ENCODE results near the gene THOC5.
"Not testable (repeated sequence)": the region's sequence is repeated elsewhere in the genome, so short reads cannot be mapped to it uniquely, and the experiment has no call there.

THOC5 gene

DNA sequence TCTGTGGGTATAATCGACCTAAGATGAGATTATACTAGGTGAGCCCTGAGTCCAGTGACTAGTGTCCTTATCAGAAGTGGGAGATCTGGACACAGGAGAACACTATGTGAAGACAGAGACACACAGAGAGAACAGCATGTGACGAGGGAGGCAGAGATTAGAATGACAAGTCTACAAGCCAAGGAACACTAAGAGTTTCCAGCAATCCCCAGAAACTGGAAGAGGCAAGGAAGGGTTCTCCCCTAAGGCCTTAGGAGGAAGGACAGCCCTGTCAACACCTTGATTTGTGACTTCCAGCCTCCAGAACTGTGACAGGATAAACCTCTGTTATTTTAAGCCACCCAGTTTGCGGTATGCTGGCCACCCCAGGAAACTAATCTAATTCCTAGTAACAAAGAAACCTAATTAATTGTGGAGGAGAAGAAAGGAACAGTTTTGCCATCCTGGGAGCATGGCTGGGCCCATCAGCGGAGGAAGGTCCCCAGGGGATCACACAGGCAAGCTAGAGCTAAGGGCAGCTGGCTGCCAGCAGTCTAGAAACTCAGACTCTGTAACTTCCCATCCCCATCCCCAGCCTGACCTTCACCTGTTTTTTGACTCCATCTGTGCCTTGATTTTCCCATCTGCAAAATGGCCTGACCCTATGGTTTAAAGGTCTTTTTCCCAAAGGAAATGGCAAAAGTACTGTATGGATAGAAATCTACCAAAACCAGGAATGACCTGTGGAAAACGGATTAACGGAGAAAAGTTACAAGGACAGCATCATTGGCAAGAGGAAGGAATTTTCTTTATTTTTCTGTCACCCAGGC lies 10.3 kb upstream of the THOC5 start:
- no peak for DNase-seq (ENCODE audit: low read depth in 2 of 2)

DNA sequence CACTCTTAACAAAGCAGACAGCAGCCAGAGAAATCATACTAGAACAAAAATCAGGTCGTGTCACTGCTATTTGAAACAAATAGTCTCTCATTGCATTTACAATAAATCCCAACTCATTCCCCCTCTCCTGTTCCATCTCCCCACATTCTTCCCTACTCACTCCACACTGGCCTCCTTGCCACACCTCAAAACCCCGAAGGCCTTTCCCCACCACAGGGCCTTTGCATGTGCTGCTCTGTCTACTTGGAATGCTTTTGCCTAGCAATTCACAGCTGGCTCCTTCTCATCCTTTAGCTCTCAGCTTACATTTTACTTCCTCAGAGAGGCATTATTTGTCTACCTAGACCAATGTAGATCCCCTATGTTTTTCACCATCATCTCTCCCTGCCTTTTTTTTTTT lies 6.3 kb upstream of the THOC5 start:
- no peak for DNase-seq (ENCODE audit: low read depth in 2 of 2)

DNA sequence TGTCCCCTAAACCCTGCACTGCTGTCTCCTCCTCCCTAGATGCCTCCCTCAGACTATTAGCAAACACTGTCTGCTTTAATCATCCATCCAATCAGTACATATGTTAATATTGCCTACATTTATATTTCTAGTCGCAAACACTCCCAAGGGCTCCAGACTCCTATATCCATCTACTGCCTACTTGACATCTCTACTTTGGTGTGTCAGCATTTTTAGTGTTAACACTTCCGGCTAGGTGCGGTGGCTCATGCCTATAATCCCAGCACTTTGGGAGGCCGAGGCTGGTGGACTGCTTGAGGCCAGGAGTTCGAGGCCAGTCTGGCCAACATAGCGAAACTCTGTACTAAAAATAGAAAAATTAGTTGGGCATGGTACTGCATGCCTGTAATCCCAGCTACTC lies 5.5 kb upstream of the THOC5 start:
- no peak for DNase-seq (ENCODE audit: low read depth in 2 of 2)

DNA sequence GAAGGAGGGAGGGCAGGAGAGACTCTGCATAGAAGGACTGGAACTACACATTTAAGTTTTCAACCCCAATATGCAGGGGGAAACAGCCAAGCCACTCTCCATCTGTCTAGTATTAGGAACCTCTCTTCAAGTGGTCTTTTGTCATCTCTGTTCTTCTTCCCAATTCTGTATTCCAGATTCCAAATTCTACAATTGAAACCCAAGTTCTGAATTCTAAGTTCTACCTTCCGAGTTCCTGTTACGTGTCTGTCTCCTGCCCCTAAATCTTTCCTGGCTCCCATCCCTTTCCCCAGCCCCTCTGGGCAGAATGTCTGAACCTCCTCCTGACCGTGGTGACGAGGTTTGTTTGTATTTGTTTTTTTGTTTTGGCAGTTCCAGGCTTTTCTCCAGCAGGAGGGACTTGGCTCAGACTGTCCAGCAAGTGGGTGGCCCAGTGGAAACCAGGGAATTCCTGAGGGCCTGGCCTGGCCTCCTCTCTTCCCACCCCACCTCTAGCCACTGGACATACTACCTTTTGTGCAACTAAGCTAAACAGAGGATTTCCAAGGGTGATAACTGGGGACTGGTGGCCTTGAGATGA lies 1.6 kb upstream of the THOC5 start:
- no peak for DNase-seq (ENCODE audit: low read depth in 2 of 2)

DNA sequence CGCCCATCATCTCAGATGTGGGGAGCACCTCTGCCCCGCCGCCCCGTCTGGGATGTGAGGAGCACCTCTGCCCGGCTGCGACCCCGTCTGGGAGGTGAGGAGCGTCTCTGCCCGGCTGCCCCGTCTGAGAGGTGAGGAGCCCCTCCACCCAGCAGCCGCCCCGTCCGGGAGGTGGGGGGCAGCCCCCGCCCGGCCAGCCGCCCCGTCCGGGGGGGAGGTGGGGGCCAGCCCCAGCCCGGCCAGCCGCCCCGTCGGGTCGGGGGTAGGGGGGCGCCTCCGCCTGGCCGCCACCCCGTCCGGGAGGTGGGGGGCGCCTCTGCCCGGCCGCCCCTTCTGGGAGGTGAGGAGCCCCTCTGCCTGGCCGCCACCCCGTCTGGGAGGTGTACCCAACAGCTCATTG lies 1.2 kb downstream of the THOC5 start:
- DNase-seq (ENCODE audit: low read depth in 2 of 2), result not testable (repeated sequence)

DNA sequence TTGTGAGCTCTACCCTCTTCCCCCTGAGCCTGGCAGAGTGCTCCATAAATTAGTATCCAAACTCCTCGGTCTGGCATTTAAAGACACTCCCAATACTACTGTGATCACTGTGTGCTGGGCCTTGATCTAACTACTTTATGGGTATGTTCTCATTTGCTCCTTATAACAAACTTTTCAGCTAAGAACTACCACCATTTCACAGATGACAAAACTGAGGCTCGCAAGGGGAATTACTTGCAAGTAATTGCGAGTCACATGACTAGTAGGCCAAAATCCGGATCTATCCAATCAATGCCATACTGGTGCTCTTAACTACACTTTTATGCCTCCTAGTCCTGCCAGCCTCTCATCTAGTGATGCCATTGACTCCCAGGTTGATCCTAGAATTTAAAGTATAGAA lies 3.6 kb downstream of the THOC5 start:
- DNase-seq (ENCODE audit: low read depth in 2 of 2), result no peak

- DNase-seq (ENCODE audit: low read depth in 2 of 2), result not testable (repeated sequence)
These were observed 8.5 kb downstream of the THOC5 start for GRCh38 chr22:29545045-29545444.

DNA sequence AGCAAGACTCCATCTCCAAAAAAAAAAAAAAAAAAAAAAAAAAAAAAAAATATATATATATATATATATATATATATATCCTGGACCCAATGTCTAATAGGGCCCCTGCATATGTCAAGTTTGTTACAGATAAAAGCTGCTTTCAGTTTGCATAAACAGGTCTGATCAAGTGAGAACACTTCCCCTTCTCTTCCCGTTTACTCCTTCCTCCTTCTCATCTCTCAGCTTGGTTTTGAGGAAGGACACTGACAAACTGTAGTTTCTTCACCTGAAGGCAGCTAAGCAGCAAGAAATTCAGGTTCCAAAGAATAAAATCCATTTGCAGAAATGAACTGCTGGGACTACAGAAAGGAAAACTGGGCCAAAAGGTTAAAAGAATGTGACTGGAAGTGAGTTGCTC lies 11.7 kb downstream of the THOC5 start:
- no peak for DNase-seq (ENCODE audit: low read depth in 2 of 2)

GRCh38 chr22:29539105-29539504 lies 14.5 kb downstream of the THOC5 start:
- no peak for DNase-seq (ENCODE audit: low read depth in 2 of 2)

DNA sequence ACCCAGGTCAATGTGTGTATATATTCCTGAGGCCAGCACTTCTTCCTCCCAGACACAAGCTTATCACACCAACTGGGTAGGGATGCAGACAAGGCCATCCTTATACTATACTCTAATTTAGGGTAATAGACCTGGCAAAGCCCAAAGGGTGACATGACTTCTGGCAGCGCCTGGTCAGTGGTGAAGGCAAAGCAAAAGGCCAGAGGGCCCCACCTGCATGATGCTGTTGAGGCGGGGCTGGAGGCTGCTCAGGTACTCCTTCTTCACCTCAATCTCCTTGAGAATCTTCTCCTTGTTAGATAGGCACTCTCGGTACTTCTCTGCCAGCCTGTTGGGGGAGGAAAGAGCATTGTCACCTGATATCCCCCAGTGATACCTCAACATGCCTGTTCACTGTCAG lies 17.1 kb downstream of the THOC5 start:
- no peak for DNase-seq (ENCODE audit: low read depth in 2 of 2)

DNA sequence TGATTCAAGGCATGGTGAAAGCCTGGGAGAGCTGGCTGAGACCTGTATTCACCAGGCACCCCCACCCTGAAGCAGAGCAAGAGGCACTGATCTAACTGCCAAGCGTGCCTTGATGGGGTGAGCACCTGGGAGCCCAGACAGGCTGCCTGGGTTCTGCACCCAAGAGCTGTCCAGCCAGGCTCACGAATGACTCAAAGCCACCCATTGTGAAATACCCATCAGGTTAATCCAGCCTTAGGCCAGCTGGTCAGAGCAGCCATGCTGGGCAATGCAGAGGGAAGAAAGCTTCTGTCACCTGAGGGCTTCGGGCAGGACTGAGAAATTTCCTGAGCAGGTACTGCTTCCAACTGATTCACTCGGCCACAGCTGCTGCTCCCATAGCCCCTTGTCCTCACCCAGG lies 22.1 kb downstream of the THOC5 start:
- DNase-seq (ENCODE audit: low read depth in 2 of 2), result no peak

GRCh38 chr22:29530716-29531115 lies 22.8 kb downstream of the THOC5 start:
- DNase-seq (ENCODE audit: low read depth in 2 of 2), result no peak

- no peak for DNase-seq (ENCODE audit: low read depth in 2 of 2)
These were observed 25.4 kb downstream of the THOC5 start for GRCh38 chr22:29528144-29528543.

DNA sequence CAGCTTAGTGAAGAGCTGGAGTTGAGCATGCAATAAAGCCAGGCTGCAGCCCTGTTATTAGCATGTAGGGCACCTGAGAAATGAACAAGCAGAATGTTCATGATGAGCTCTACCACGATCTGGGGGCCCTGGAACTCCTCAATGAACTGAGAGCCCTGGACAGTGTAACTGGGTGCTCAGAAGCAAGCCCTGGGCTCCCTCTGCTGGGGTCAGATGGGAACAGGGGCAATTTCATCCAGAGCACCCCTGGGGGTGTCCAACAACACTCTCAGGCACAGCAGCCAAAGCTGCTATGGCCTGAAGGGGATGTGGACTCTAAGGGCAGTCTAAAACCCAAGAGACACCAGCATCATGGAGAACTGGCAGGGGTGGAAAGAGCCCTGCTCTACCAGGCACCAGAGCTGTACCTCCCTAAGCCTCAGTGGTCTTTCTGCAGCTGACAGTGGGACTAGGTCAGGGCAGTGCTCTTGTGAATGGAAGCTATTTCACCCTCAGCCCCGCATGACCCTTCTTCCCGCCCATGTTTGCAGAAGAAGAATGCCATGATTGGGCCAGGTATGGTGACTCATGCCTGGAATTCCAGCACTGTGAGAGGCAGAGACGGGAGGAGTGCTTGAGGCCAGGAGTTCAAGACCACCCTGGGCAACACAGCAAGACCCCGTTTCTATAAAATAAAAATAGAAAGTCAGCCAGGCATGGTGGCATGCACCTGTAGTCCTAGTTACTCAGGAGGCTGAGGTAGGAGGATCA lies 28.9 kb downstream of the THOC5 start:
- DNase-seq (ENCODE audit: low read depth in 2 of 2), result no peak

DNA sequence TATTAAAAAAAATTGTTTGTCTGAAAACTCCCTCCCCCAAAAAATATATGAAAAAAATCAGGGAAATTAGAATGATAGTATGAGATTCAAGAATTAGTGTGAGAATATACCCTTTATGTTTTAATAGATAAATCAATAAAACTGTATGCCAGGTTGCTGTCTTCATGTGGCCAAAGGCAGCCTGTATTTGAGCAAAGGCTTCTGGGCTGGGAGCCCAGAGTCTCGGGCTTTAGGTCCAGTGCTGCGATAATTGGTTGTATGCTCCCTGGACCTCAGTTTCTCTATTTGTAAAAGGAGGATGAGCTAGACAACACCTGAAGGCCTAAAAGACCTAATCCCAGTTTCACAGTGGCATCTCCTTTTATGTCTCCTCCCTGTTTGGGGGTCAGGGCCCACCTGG lies 29.8 kb downstream of the THOC5 start:
- DNase-seq (ENCODE audit: low read depth in 2 of 2), result no peak

DNA sequence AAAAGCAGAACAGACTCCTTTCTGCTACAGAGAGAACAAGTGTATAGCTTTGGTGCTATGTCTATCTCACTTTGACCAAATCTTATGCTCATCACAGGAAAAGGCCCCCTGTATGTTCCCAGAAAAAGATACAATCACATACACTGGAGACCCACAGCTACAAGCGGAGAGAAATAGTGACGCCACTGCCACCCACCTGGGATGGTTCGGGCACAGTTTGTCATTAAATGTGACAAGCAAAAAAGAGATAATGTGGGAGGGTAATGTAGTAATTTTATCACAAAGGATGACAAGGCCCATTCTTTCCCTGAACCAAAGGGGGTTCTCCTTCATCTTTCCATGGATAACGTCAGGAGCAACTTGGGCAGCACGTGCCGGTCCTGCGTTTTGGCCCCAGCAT lies 32.0 kb downstream of the THOC5 start:
- DNase-seq (ENCODE audit: low read depth in 2 of 2), result no peak

GRCh38 chr22:29520851-29521250 lies 32.7 kb downstream of the THOC5 start:
- DNase-seq (ENCODE audit: low read depth in 2 of 2), result no peak

DNA sequence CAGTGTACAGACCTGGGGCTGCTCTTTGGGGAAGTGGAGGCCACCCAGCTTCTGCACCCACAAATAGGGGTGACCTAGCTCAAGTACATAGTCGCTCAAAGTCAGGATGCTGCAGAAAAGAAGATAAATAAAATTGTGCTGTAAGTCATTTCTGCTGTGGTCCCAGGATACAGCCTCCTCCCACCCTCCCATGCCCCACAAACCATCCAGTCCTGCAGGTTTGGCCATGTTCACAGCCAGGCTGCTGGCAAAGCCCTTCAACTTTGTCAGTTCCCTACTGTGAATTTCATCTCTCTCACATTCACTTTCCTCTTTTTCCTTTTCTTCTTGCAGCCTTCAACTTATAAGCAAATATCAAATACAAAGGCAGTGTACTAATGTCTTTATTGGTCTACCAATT lies 33.6 kb downstream of the THOC5 start:
- DNase-seq (ENCODE audit: low read depth in 2 of 2), result no peak

DNA sequence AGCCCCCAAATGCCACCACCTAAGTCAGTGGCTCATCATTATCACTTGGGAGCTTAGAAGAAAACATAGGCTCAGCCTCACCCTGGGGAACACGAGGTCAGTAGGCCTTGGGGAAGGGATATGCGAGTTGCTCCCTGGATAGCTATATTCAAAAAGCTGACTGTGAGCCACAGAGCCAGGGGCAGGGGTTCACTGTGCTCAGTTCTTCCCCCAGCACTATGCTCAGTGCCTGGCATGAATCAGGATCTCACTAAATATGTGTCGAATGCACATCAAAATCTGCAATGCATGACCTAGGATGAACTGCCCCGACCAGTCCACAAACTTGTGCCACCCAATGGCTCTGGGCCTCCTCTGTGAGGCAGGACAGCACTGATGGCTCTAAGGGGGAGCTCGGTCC lies 35.1 kb downstream of the THOC5 start:
- no peak for DNase-seq (ENCODE audit: low read depth in 2 of 2)

- no peak for DNase-seq (ENCODE audit: low read depth in 2 of 2)
These were observed 36.2 kb downstream of the THOC5 start for GRCh38 chr22:29517215-29517908.

DNA sequence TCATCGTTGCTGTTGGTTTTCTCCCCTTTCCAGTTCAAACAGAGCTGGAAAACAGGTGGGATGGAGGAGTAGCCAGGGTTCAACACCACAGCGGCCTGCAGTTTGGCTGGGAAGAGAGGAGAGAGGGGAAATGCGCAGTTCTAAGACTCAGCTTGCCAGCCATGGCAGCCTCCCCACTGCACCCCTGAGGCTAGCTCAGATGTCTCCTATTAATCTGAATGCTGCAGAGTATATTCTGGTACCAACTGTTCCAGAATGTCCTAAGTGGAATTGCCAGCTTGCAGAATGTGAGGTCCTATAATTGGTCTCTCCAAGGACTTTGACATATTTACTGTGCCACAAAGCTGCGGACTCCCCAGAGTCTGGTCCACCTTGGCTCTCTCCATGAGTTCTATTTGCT lies 41.5 kb downstream of the THOC5 start:
- DNase-seq (ENCODE audit: low read depth in 2 of 2), result no peak

DNA sequence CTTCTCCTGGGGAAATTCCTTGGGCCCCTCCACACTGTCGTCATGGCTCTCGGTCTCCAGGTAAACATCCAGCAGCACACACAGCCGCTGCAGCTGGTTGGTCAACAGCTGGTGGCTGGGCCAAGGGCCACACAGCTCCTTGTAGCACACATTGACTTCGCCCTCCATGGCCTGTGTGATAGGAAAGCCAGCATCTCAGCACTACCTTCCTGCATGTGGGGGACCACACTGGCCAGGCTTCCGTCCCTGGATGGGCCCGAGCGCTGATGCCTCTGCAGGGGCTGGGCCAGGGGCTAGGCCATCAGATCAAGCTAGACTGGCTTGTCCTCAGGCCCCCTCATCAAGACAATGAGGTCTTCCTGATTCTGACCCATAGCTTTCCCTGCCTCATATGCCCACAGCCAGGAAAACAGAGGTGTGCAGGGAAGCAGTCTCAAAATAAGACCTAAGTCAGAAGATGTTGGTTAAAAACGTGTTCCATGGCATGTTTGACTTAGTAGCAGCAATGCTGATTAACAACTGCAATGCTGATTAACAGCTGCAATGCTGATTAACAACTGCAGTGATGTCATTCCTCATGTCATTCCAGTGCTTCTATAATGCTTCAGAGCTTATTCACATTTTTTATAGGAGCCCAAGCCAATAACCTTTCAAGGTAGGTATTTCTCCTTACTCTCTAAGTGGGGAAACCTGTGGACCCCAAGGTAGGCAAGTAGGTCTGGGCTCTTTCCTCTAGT lies 42.3 kb downstream of the THOC5 start:
- no peak for DNase-seq (ENCODE audit: low read depth in 2 of 2)

Measured in stimulated activated CD8-positive, alpha-beta memory T cell treated with anti-CD3 and anti-CD28 coated beads, Interleukin-7, amount 100 ng/mL, for 1 hour (primary cell).